Keratinocyte (primary cell): ENCODE data around the gene FRMD4B. TPM values are rescaled to one million over a fixed set of nuclear protein-coding genes. Genes with fewer than 3 reads are reported as not detected.
A peak's percentile ranks its signal among the peaks of the same experiment; 100 is the strongest.

Source experiments
- DNase-seq: peaks from one replicate; pipeline ENCODE4 v3.0.0-alpha.2; 2011; ENCODE audit warnings: low read depth, missing footprints, low spot score
- FAIRE-seq: peaks from 2 replicates; lab custom pipeline; 2011; peaks lifted over from hg19 to GRCh38; lab: Jason Lieb, UNC
- H2AFZ ChIP-seq: 2 replicates; pipeline ENCODE4 v1.6.0; 2012; ENCODE audit warnings: low read length, control low read depth, inconsistent platforms; ENCODE audit not compliant: control insufficient read depth
- H3K27ac ChIP-seq: 2 replicates; pipeline ENCODE4 v1.5.1; 2011; ENCODE audit warnings: low read length; ENCODE audit not compliant: control insufficient read depth, insufficient read depth
- H3K27me3 ChIP-seq: 3 replicates; pipeline ENCODE4 v1.6.0; 2011; ENCODE audit warnings: low read length; ENCODE audit not compliant: control insufficient read depth, insufficient read depth; ENCODE audit errors: extremely low read depth
- H3K36me3 ChIP-seq, 2 experiments: 2 replicates in 1 of 2; 3 replicates in 1 of 2; pipeline ENCODE4 v1.5.1; 2011; ENCODE audit warnings: low read length in 2 of 2, mild to moderate bottlenecking in 1 of 2; ENCODE audit not compliant: control insufficient read depth in 2 of 2, insufficient read depth in 2 of 2; ENCODE audit errors: extremely low read depth in 1 of 2
- H3K4me1 ChIP-seq: 3 replicates; pipeline ENCODE4 v1.5.1; 2011; ENCODE audit warnings: low read length; ENCODE audit not compliant: control insufficient read depth, insufficient read depth; ENCODE audit errors: extremely low read depth
- H3K4me2 ChIP-seq: 3 replicates; pipeline ENCODE4 v1.6.0; 2011; ENCODE audit warnings: low read depth, low read length; ENCODE audit not compliant: control insufficient read depth, insufficient read depth; ENCODE audit errors: extremely low read depth
- H3K4me3 ChIP-seq, 3 experiments: fragments of 200-600 bp in 1 of 3; sonication (generic) in 1 of 3; 2 replicates in 2 of 3; 3 replicates in 1 of 3; pipeline ENCODE4 v1.5.1; 2011 to 2016; ENCODE audit warnings: low read length in 3 of 3, mild to moderate bottlenecking in 3 of 3, control low read depth in 2 of 3, inconsistent platforms in 1 of 3, low read depth in 1 of 3, mixed read lengths in 1 of 3, mixed run types in 1 of 3, moderate library complexity in 1 of 3; ENCODE audit not compliant: control insufficient read depth in 2 of 3, insufficient read depth in 2 of 3; ENCODE audit errors: extremely low read depth in 1 of 3
- H3K79me2 ChIP-seq: 2 replicates; pipeline ENCODE4 v1.6.0; 2012; ENCODE audit warnings: low read length; ENCODE audit not compliant: control insufficient read depth, insufficient read depth
- H3K9ac ChIP-seq: 3 replicates; pipeline ENCODE4 v1.6.0; 2011; ENCODE audit warnings: low read length; ENCODE audit not compliant: control insufficient read depth, insufficient read depth; ENCODE audit errors: extremely low read depth
- H3K9me1 ChIP-seq: 3 replicates; pipeline ENCODE4 v1.6.0; 2011; ENCODE audit warnings: low read length; ENCODE audit not compliant: control insufficient read depth, insufficient read depth; ENCODE audit errors: extremely low read depth
- H3K9me3 ChIP-seq: 2 replicates; pipeline ENCODE4 v1.5.1; 2012; ENCODE audit warnings: low read depth, low read length; ENCODE audit not compliant: control insufficient read depth
- H4K20me1 ChIP-seq: 3 replicates; pipeline ENCODE4 v1.6.0; 2011; ENCODE audit warnings: low read length; ENCODE audit not compliant: control insufficient read depth, insufficient read depth; ENCODE audit errors: extremely low read depth
- CTCF ChIP-seq, 3 experiments: IDR thresholded peaks in 1 of 3; conservative IDR thresholded peaks in 1 of 3; optimal IDR thresholded peaks in 1 of 3; 2 replicates in 2 of 3; 3 replicates in 1 of 3; pipeline versions ENCODE3 to v1.5.1; 2011; ENCODE audit warnings: low read length in 3 of 3, mild to moderate bottlenecking in 3 of 3, moderate library complexity in 2 of 3, control low read depth in 1 of 3, inconsistent platforms in 1 of 3; ENCODE audit not compliant: insufficient read depth in 2 of 3; ENCODE audit errors: extremely low read depth in 1 of 3
- EZH2 ChIP-seq: IDR thresholded peaks from one replicate; pipeline ENCODE4 v1.6.1; 2012; ENCODE audit warnings: inconsistent platforms, mild to moderate bottlenecking, low read length, moderate library complexity
- dilution Hi-C: fragments of 300-500 bp; cut with MboI; formaldehyde crosslinking; loops from one replicate; pipeline ENCODE4 v1.7.0; 2020; ENCODE audit warnings: low sequenced_read_pairs; ENCODE audit not compliant: extremely low pct_ligation_motif_present
- polyA plus RNA-seq, 5 experiments: library from polyadenylated mRNA; depleted of rRNA in 3 of 5; stranded (reverse) in 3 of 5; stranded (forward) in 1 of 5; unstranded in 1 of 5; fragments of >200 nt; gene quantifications; 1 replicate in 1 of 5; 2 replicates in 3 of 5; 3 replicates in 1 of 5; pipeline versions ENCODE4 v1.2.1 to v1.2.3, GENCODE V29; 2011 to 2012; ENCODE audit warnings: missing spikeins in 2 of 5, low read depth in 1 of 5, low replicate concordance in 1 of 5

The FRMD4B gene
- polyA plus RNA-seq, 1 donor (not counting 4 experiments of a cell fraction or from before 2014, with no cell fraction given), result 48.3 TPM

DNA sequence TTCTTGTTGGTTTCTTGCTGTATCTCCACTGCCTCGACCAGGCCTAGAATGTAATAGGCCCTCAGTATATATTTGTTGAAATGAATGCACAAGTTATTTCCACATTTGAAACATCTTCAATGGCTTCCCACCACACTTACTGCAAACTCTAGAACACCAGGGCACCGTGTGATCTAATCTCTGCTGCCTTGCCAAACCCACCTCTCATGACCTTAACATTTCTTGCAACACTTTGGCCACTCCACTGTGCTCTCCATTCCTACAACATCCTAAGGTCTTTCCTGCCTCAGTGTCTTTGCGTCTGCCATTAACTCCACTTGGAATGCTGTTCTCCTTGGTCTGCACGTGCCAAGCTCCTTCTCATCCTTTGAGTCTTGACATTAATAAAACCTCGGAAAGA, 14.1 kb downstream of the FRMD4B start:
- Histone ChIP-seq H3K9ac (no peak overlapping the region), H3K9me1 (no peaks in the 10 kb centered on the region), H4K20me1 (no peaks in the 10 kb centered on the region), H3K79me2 (peaks cover 21% of the 10 kb centered on the region), H3K27me3 (no peaks in the 10 kb centered on the region), H3K4me1 (peaks cover 39% of the 10 kb centered on the region), H3K27ac (peak overlapping the region; percentile 83), H3K4me3 (no peak overlapping the region), H3K36me3 (no peaks in the 10 kb centered on the region), H3K4me2 (no peak overlapping the region), H3K9me3 (no peaks in the 10 kb centered on the region), H2AFZ (no peak overlapping the region)
- no peak for DNase-seq
- peak; percentile 48 for FAIRE-seq
- dilution Hi-C loops, result no loop called here
- TF ChIP-seq CTCF (optimal IDR thresholded peaks at IDR 0.05 in 1 of 3, IDR thresholded peaks at IDR 0.05 in 1 of 3, conservative IDR thresholded peaks at IDR 0.05 in 1 of 3; ENCODE audit: extremely low read depth in 1 of 3, insufficient read depth in 2 of 3, low read length in 3 of 3) (no peak), EZH2 (no peak)

DNA sequence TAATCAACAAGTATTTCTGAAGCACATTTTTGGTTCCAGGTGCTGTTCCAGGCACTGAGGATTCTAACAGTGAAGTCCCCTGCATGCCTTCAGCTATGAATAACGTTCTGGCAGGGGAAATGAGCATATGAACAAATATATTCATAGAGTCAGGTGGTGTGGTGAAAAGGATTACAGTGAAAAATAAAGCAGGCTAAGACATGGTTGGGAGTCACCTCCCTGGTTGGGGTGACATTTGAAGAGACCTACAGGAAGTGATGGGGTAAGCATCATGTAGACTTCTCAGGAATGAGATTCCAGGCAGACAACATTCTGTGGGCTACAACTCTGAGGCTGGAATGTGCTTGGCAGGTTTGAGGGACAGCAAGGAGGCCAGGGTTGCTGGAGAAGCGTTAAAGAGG, 15.0 kb downstream of the FRMD4B start:
- H3K4me2 ChIP-seq, result peak overlapping the region; percentile 76
- H3K4me3 ChIP-seq, result peak overlapping the region in 2 of 3 experiments; percentile 31 to 50
- peak overlapping the region; percentile 49 for H3K9ac ChIP-seq
- peaks cover 39% of the 10 kb centered on the region for H3K4me1 ChIP-seq
- H3K36me3 ChIP-seq, result no peaks in the 10 kb centered on the region
- peaks cover 23% of the 10 kb centered on the region for H3K79me2 ChIP-seq
- no peak overlapping the region for H2AFZ ChIP-seq
- dilution Hi-C loops, result no loop called here
- peak overlapping the region; percentile 83 for H3K27ac ChIP-seq
- FAIRE-seq (peak; percentile 86), DNase-seq (peak; percentile 89)
- no peaks in the 10 kb centered on the region for H3K9me3 ChIP-seq
- no peaks in the 10 kb centered on the region for H3K27me3 ChIP-seq
- no peaks in the 10 kb centered on the region for H4K20me1 ChIP-seq
- H3K9me1 ChIP-seq, result no peaks in the 10 kb centered on the region
- TF ChIP-seq CTCF (optimal IDR thresholded peaks at IDR 0.05 in 1 of 3, IDR thresholded peaks at IDR 0.05 in 1 of 3, conservative IDR thresholded peaks at IDR 0.05 in 1 of 3; ENCODE audit: extremely low read depth in 1 of 3, insufficient read depth in 2 of 3, low read length in 3 of 3) (no peak), EZH2 (no peak)
